ENCODE measurements around the gene CEMIP2. TPM values are rescaled to one million over a fixed set of nuclear protein-coding genes. Genes with fewer than 3 reads are reported as not detected.

The CEMIP2 gene
- total and polyA plus RNA-seq, 7 experiments from 2014 or later: 17.6 to 183 (median 87.7) TPM

DNA sequence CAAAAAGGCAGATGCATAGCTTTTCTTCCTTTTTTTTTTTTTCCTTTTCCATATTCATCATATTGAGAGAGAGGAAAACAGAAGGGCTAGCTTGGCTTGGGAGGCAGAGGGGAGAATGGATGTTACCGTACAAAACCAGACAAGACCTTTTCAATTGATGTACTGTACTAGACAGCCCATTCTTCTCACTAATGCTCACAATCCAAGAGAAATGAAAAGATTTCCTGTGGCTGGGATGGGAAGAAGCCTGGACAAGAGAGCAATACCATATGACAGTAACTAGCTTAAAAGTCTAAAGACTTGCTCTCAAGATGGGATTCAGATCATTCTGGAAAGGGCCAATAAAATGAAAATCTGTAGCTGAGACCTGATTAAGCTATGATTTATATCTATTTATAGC lies 3.4 kb downstream of the CEMIP2 start:
- Histone ChIP-seq H3K27ac (ENCODE audit: low read depth, low read length) (peak overlapping the region; percentile 95), H3K4me1 (ENCODE audit: control insufficient read depth in 2 of 2, insufficient read depth in 2 of 2, low read length in 2 of 2) (peaks cover 35 to 58% of the 10 kb centered on the region in 2 donors), H3K9me3 (ENCODE audit: control insufficient read depth in 2 of 3, low read length in 3 of 3) (no peaks in the 10 kb centered on the region), H3K27me3 (ENCODE audit: control insufficient read depth in 2 of 2, insufficient read depth in 2 of 2, low read length in 2 of 2) (no peaks in the 10 kb centered on the region), H3K4me3 (ENCODE audit: low read length) (peak overlapping the region; percentile 8), H3K36me3 (ENCODE audit: control insufficient read depth in 2 of 3, insufficient read depth in 3 of 3, low read length in 3 of 3) (no peaks in the 10 kb centered on the region)
- CTCF ChIA-PET: interaction anchor here (1.4 kb wide), 1 partner anchor 54 kb away, joined by 4 read pairs; no protein-coding TSS in a partner anchor
- ATAC-seq: no peak
- no peaks in the 10 kb centered on the region for H3K27me3 Mint-ChIP-seq
- peaks cover 0 to 15% (median 0%) of the 10 kb centered on the region in 5 donors for H3K36me3 Mint-ChIP-seq
- H3K27ac Mint-ChIP-seq: peak overlapping the region; percentile 11 to 98 (median 72)
- intact Hi-C loops (cut with micrococcal nuclease): loop anchor here (1.0 to 10.0 kb wide), 7 partner anchors 8 to 1390 kb away; partner anchors contain the start of genes KLF9 (in 2 of the 2), TMC1 (in 2 of the 2) and ANXA1 (in 1 of the 2)
- peaks cover 56 to 77% (median 69%) of the 10 kb centered on the region in 7 donors for H3K4me1 Mint-ChIP-seq
- no peak for DNase-seq
- POLR2A ChIA-PET: interaction anchor here (0.7 to 3.2 kb wide), 4 partner anchors 9 to 146 kb away, joined by 3 to 16 read pairs (median 6); partner anchors contain the start of genes ABHD17B and C9orf85
- H3K4me3 Mint-ChIP-seq: peak overlapping the region; percentile 70 to 99 (median 94)
- H3K9me3 Mint-ChIP-seq: peaks cover 0 to 3% (median 0%) of the 10 kb centered on the region in 11 donors

DNA sequence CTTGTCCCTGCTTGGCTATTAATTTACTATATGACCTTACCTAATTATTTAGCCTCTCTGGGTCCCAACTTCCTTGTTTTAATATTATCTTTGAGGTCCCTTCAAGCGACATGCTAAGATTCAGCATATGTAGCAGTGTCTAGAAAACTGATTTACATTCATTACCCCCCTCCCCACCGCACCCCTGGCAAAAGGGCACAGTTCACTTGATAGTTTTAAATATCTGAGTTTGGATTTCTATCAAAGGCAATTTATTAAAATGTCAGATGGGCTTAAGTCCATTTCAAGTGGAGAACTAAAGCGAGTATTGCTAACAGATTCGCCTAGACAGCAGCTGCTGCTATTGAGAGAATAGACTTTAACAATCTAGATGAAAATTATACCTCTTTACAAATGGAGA lies 3.9 kb downstream of the CEMIP2 start:
- intact Hi-C loops (cut with micrococcal nuclease): loop anchor here (10.0 kb wide), 4 partner anchors 50 to 1390 kb away; partner anchors contain the start of genes TMC1 (in 2 of the 2) and ANXA1 (in 1 of the 2)
- H3K36me3 ChIP-seq (ENCODE audit: control insufficient read depth in 2 of 3, insufficient read depth in 3 of 3, low read length in 3 of 3): no peaks in the 10 kb centered on the region
- H3K9me3 Mint-ChIP-seq: peaks cover 0 to 3% (median 0%) of the 10 kb centered on the region in 11 donors
- H3K4me1 Mint-ChIP-seq: peaks cover 55 to 75% (median 67%) of the 10 kb centered on the region in 7 donors
- peak overlapping the region; percentile 70 to 99 (median 94) for H3K4me3 Mint-ChIP-seq
- peaks cover 32 to 55% of the 10 kb centered on the region in 2 donors for H3K4me1 ChIP-seq (ENCODE audit: control insufficient read depth in 2 of 2, insufficient read depth in 2 of 2, low read length in 2 of 2)
- no peaks in the 10 kb centered on the region for H3K27me3 ChIP-seq (ENCODE audit: control insufficient read depth in 2 of 2, insufficient read depth in 2 of 2, low read length in 2 of 2)
- H3K27ac Mint-ChIP-seq: peak overlapping the region; percentile 11 to 98 (median 72)
- peak overlapping the region; percentile 95 for H3K27ac ChIP-seq (ENCODE audit: low read depth, low read length)
- POLR2A ChIA-PET: interaction anchor here (0.7 to 3.2 kb wide), 3 partner anchors 10 to 55 kb away, joined by 3 to 16 read pairs (median 4); no protein-coding TSS in a partner anchor
- H3K36me3 Mint-ChIP-seq: peaks cover 0 to 15% (median 0%) of the 10 kb centered on the region in 5 donors
- DNase-seq (no peak), ATAC-seq (no peak)
- no peaks in the 10 kb centered on the region for H3K27me3 Mint-ChIP-seq
- H3K4me3 ChIP-seq (ENCODE audit: low read length): peak overlapping the region; percentile 8
- CTCF ChIA-PET: interaction anchor here (1.4 kb wide), 1 partner anchor 54 kb away, joined by 4 read pairs; no protein-coding TSS in a partner anchor
- no peaks in the 10 kb centered on the region for H3K9me3 ChIP-seq (ENCODE audit: control insufficient read depth in 2 of 3, low read length in 3 of 3)

DNA sequence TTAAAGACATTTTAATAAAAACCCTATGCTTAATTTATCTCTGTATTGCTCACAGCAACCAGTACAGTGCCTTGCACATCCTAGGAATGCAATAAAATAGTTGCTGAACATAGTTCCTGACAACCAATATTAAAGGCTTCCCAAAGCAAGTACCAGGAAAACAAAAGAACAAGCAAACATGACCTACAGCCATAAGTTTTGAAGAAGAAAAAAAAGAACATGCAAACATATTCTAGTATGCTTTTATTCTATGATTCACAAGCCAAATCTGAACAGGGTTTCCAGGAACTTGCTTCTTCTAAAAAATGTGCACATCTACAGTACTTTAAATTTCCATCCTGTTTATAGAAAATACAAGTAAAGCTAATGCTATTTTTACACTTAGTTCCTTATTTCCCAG lies 4.5 kb downstream of the CEMIP2 start:
- CTCF ChIA-PET: interaction anchor here (1.4 kb wide), 1 partner anchor 55 kb away, joined by 4 read pairs; no protein-coding TSS in a partner anchor

DNA sequence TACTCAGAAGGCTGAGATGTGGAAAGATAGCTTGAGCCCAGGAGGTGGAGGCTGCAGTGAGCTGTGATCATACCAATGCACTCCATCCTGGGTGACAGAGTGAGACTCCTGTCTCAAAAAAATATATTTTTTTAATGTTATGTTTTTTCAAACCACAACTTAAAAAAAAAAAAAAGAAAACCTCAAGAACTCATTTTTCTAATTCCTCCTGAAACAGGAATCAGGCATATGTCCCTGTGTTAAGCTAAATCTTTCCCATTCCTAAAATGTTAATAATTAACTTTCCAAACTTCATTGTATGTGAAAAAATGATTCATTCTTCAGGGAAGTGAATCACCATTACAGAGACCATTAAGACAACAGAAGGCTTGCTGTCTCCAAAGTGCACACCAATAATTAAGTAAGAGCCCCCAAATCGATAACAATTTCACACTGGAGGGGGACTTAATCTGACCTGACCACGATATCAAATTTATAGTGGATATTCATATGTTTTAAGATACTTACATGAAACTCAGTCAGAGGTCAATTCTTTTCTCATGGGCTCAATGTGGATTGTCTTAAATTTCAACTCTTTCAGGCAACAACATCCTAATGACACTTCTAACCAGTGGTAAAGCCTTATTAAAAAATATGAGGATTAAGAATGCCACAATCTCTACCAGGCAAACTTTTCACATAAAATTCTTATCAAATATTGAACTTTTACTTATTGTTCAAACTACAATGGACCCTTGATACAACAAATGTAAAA lies 5.2 kb downstream of the CEMIP2 start:
- peaks cover 37 to 59% of the 10 kb centered on the region in 2 donors for H3K4me1 ChIP-seq (ENCODE audit: control insufficient read depth in 2 of 2, insufficient read depth in 2 of 2, low read length in 2 of 2)
- intact Hi-C loops (cut with micrococcal nuclease): loop anchor here (1.0 to 10.0 kb wide), 5 partner anchors 11 to 1392 kb away; partner anchors contain the start of genes TMC1 (in 2 of the 2) and ANXA1 (in 1 of the 2)
- H3K9me3 ChIP-seq (ENCODE audit: control insufficient read depth in 2 of 3, low read length in 3 of 3): no peaks in the 10 kb centered on the region
- no peak for DNase-seq
- Mint-ChIP-seq H3K4me1 (peaks cover 69 to 89% (median 81%) of the 10 kb centered on the region in 7 donors), H3K9me3 (peaks cover 0 to 3% (median 0%) of the 10 kb centered on the region in 11 donors), H3K36me3 (peaks cover 0 to 15% (median 0%) of the 10 kb centered on the region in 5 donors), H3K27me3 (no peaks in the 10 kb centered on the region), H3K4me3 (peak overlapping the region; percentile 58 to 99 (median 94)), H3K27ac (peak overlapping the region in 8 of 9 donors; percentile 33 to 95 (median 79))
- ATAC-seq: no peak
- H3K36me3 ChIP-seq (ENCODE audit: control insufficient read depth in 2 of 3, insufficient read depth in 3 of 3, low read length in 3 of 3): no peaks in the 10 kb centered on the region
- CTCF ChIA-PET: interaction anchor here (0.6 kb wide), 1 partner anchor 21 kb away, joined by 7 read pairs; no protein-coding TSS in a partner anchor
- no peak overlapping the region for H3K4me3 ChIP-seq (ENCODE audit: low read length)
- H3K27me3 ChIP-seq (ENCODE audit: control insufficient read depth in 2 of 2, insufficient read depth in 2 of 2, low read length in 2 of 2): no peaks in the 10 kb centered on the region
- peak overlapping the region; percentile 95 for H3K27ac ChIP-seq (ENCODE audit: low read depth, low read length)
- POLR2A ChIA-PET: interaction anchor here (0.6 to 1.0 kb wide), 4 partner anchors 15 to 148 kb away, joined by 3 to 5 read pairs (median 4); partner anchors contain the start of gene C9orf85

More for the DNA sequence above, 4.5 kb downstream of the CEMIP2 start:
- H3K9me3 Mint-ChIP-seq: peaks cover 0 to 3% (median 0%) of the 10 kb centered on the region in 11 donors
- peaks cover 0 to 15% (median 0%) of the 10 kb centered on the region in 5 donors for H3K36me3 Mint-ChIP-seq
- peak overlapping the region; percentile 45 to 99 (median 94) for H3K4me3 Mint-ChIP-seq
- no peaks in the 10 kb centered on the region for H3K9me3 ChIP-seq (ENCODE audit: control insufficient read depth in 2 of 3, low read length in 3 of 3)
- no peaks in the 10 kb centered on the region for H3K27me3 Mint-ChIP-seq
- H3K4me3 ChIP-seq (ENCODE audit: low read length): peak overlapping the region; percentile 8
- H3K36me3 ChIP-seq (ENCODE audit: control insufficient read depth in 2 of 3, insufficient read depth in 3 of 3, low read length in 3 of 3): no peaks in the 10 kb centered on the region
- no peak for ATAC-seq
- no peaks in the 10 kb centered on the region for H3K27me3 ChIP-seq (ENCODE audit: control insufficient read depth in 2 of 2, insufficient read depth in 2 of 2, low read length in 2 of 2)
- peaks cover 32 to 55% of the 10 kb centered on the region in 2 donors for H3K4me1 ChIP-seq (ENCODE audit: control insufficient read depth in 2 of 2, insufficient read depth in 2 of 2, low read length in 2 of 2)
- H3K27ac Mint-ChIP-seq: peak overlapping the region in 8 of 9 donors; percentile 11 to 95 (median 82)
- intact Hi-C loops (cut with micrococcal nuclease): loop anchor here (1.0 to 10.0 kb wide), 5 partner anchors 12 to 1391 kb away; partner anchors contain the start of genes TMC1 (in 2 of the 2) and ANXA1 (in 1 of the 2)
- POLR2A ChIA-PET: no interaction called here
- DNase-seq: no peak
- peak overlapping the region; percentile 95 for H3K27ac ChIP-seq (ENCODE audit: low read depth, low read length)
- H3K4me1 Mint-ChIP-seq: peaks cover 61 to 82% (median 74%) of the 10 kb centered on the region in 7 donors

DNA sequence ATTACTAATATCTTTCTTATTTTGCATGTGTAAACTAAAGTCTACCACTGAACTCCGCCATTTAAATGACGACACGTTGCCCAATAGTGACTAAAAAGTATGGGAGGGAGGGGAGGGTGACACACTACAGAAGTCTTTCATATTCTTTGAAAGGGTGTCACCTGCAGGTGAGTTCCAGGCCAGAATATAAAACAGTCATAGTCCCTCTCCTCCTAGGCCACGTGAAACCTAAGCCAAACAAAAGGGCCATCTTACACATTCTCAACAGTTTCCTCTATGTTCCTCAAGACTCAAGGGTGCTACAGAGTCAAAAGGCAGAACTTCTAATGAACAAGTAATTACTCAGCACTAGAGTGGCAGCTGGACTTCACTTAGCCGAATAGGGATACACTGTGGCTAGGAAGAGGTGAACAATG lies 6.4 kb downstream of the CEMIP2 start:
- H3K36me3 Mint-ChIP-seq: peaks cover 0 to 15% (median 0%) of the 10 kb centered on the region in 5 donors
- peak; percentile 17 for ATAC-seq
- POLR2A ChIA-PET: interaction anchor here (1.1 kb wide), 1 partner anchor 37 kb away, joined by 3 read pairs; no protein-coding TSS in a partner anchor

More for the DNA sequence above, 6.4 kb downstream of the CEMIP2 start:
- peak overlapping the region in 5 of 9 donors; percentile 7 to 95 (median 63) for H3K27ac Mint-ChIP-seq
- no peaks in the 10 kb centered on the region for H3K27me3 Mint-ChIP-seq
- peaks cover 75 to 96% (median 93%) of the 10 kb centered on the region in 7 donors for H3K4me1 Mint-ChIP-seq
- H3K4me1 ChIP-seq (ENCODE audit: control insufficient read depth in 2 of 2, insufficient read depth in 2 of 2, low read length in 2 of 2): peaks cover 40 to 65% of the 10 kb centered on the region in 2 donors
- intact Hi-C loops (cut with micrococcal nuclease): loop anchor here (10.0 kb wide), 4 partner anchors 47 to 1393 kb away; partner anchors contain the start of genes TMC1 (in 2 of the 2) and ANXA1 (in 1 of the 2)
- CTCF ChIA-PET: no interaction called here
- H3K27me3 ChIP-seq (ENCODE audit: control insufficient read depth in 2 of 2, insufficient read depth in 2 of 2, low read length in 2 of 2): no peaks in the 10 kb centered on the region
- no peaks in the 10 kb centered on the region for H3K36me3 ChIP-seq (ENCODE audit: control insufficient read depth in 2 of 3, insufficient read depth in 3 of 3, low read length in 3 of 3)
- no peak for DNase-seq
- H3K9me3 Mint-ChIP-seq: peaks cover 0 to 1% (median 0%) of the 10 kb centered on the region in 11 donors
- no peak overlapping the region for H3K4me3 ChIP-seq (ENCODE audit: low read length)
- no peaks in the 10 kb centered on the region for H3K9me3 ChIP-seq (ENCODE audit: control insufficient read depth in 2 of 3, low read length in 3 of 3)
- H3K4me3 Mint-ChIP-seq: peak overlapping the region; percentile 31 to 99 (median 66)
- H3K27ac ChIP-seq (ENCODE audit: low read depth, low read length): no peak overlapping the region
